Left lobe of liver (tissue), 2 donors: Measurements from ENCODE around the gene SMAP2. TPM values are rescaled to one million over a fixed set of nuclear protein-coding genes. Genes with fewer than 3 reads are reported as not detected.

Experiments
- ATAC-seq: fragments of 200-7000 bp; cut with Tn5 transposase; one replicate; pipeline ENCODE4 v1.9.1; 2020; ENCODE audit warnings: mild to moderate bottlenecking, moderate library complexity
- DNase-seq: peaks from one replicate; pipeline ENCODE4 v3.0.0-alpha.2; 2020; ENCODE audit warnings: low spot score
- total RNA-seq: library from RNA; stranded (reverse); gene quantifications from one replicate; pipeline ENCODE4 v1.2.1, GENCODE V29; 2021
- donor health status: DM: no; HTN: no; CAD: no; lungs with moderate emphysema.
- donor health status: DM: no; HTN: yes; CAD: no.

SMAP2 gene
- total RNA-seq, 1 donor from 2014 or later: 36.4 TPM

DNA sequence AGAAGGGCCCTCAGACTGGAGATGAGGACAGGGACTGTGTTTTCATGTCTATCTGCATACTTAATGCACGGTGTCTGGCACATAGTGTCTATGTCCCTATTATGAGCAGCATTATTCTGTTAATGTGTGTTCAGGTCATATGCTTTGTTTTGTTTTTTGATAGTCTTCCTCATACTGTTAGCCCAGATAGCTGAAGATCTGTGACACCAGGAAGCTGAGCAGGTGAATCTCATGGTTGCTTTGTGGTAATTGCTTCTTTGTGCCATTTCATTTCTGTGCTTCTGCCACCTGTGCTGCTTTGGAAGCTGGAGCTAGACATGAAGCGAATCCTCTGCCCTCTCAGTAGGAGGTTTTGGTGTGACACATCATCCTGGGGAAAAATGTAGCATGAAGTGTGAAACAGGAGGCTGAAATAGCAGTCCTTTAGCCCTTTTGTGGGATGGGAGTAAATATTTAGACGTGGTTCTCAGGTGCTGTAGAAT is 15.8 kb downstream of the SMAP2 start:
- ATAC-seq: peak; percentile 6
- DNase-seq: no peak

DNA sequence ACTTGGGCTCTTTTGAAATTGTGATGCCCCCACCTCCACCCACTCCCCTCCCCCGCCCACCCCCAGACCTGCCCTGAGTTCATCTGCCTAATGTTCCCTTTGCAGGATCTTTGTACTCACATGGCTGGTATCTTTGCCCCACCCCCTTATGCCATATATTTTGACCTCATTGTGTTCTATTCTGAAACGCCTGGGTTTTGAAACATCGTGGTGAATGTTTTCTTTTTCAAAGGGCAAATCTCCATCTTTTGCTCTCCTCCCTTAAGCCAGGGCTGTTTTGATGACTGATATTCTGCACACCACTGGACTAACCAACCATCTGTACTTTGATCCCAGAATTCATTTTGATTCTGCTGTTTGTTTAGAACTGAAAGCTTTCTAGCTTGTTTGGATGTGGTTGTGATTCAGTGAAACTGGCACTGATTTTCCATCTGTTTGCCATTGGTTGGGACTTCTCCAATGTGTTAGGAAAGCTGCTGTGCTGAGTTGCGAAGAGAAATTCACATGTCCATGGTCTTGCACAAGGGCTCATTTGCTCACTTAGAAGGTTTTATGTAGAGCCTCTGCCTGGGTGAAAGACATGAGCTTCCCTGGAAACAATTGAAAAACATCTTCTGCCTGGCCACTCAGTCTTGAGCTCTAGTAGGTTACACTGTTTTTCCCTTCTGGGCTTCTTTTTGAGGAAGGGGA is 16.5 kb downstream of the SMAP2 start:
- ATAC-seq: peak; percentile 74
- peak; percentile 84 for DNase-seq

DNA sequence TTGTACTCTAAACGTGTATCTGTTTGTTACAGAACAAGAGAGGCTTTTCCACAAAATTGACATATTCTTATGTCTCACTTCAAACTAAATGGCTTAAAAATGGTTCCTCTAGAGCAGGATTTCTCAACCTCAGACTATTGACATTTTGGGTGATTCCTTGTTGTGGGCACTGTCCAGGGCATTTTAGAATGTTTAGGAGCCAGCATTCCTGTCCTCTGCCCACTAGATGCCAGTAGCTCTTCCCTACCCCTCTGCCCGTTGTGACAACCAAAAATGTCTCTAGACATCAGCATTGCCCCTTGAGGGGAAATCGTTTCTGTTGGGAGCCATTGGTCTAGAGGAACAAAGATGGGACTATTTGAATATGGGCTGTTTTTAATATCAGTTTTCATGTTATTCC is 17.3 kb downstream of the SMAP2 start:
- DNase-seq (peak; percentile 62), ATAC-seq (peak; percentile 55)

DNA sequence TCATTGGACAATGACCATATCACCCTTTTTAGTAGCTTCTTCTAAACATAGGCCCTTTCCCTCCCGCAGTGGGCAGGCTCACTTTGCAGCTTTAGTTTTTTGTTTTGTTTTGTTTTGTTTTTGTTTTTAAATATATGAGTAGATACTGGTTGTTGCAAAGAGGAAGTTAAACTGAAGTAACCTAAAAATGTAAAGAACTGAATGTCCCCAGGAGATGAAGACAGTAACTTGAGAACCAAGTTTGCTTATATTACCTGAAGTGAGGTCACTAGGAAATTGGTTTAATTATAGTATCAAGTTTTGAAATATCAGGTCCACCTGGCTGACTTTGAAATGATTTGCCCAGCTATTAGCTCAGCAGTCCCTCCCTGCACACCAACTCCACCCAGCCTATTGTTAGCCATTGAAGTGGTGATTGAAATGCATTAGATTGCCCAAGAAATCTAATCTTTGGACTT is 18.2 kb downstream of the SMAP2 start:
- ATAC-seq: peak; percentile 36
- DNase-seq: no peak

DNA sequence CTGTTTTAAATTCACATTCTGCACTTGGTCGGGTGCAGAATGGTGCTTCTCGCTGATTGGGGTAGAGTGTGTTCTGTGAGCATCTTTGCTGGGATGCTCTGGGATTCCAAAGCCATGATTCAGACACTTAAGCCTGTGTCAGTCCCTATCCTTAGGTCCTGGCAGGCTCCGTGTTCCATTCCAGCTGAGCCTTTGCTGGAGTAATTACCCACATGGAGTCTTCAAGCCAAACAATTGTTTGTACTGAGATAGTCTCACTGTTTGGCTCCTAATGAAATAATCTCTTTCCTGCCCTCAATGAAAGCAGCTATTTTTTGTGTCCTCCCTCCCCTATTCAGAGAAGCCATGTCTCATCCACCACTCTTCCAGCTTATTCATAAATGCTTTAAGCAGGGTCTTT is 18.7 kb downstream of the SMAP2 start:
- no peak for ATAC-seq
- DNase-seq: no peak

DNA sequence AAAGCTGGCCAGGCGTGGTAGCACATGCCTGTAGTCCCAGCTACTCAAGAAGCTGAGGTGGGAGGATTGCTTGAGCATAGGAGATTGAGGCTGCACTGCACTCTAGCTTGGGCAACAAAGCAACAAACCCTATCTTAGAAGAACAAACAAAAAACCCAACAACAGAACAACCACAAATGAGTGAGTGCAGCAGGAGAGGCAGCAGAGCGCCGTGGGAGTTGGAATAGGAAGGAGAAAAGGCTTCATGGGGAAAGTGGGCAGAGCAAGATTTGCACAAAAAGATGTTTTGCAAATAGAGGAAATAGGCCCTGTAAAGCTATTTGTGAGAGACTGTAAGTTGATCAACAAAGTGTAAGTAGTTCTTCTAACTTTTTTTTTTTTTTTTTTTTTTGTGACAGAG is 19.6 kb downstream of the SMAP2 start:
- no peak for DNase-seq
- no peak for ATAC-seq

DNA sequence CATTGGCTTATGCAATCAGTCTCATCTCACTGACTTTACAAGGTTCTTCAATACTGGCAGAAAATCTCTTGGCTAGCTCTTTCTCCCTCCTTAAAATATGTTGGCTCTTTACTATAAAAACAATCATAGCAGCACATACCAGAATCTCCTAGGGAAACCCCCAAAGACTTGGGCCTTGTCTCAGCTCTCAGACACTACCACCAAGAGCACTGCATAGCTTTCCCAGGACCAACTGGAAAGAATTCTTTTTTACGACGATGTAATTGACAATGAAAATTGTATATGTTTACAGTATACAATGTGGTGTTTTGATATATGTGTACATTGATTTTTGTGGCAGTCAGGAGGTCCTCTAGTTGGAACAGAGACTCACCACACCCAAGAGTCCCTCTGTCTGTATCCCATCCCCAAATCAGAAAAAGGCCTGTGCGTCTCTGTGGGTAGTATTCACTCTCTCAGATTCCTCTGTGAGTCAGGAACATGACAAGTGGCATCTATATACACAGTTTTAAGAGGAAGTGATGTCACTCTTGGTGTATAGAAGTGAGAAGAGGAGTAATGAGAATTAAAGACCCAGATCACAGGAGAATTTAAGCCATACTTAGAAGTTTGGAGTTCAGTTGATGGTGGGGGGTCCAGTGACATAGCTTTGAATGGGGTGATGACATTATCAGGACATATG is 21.1 kb downstream of the SMAP2 start:
- ATAC-seq (no peak), DNase-seq (no peak)

DNA sequence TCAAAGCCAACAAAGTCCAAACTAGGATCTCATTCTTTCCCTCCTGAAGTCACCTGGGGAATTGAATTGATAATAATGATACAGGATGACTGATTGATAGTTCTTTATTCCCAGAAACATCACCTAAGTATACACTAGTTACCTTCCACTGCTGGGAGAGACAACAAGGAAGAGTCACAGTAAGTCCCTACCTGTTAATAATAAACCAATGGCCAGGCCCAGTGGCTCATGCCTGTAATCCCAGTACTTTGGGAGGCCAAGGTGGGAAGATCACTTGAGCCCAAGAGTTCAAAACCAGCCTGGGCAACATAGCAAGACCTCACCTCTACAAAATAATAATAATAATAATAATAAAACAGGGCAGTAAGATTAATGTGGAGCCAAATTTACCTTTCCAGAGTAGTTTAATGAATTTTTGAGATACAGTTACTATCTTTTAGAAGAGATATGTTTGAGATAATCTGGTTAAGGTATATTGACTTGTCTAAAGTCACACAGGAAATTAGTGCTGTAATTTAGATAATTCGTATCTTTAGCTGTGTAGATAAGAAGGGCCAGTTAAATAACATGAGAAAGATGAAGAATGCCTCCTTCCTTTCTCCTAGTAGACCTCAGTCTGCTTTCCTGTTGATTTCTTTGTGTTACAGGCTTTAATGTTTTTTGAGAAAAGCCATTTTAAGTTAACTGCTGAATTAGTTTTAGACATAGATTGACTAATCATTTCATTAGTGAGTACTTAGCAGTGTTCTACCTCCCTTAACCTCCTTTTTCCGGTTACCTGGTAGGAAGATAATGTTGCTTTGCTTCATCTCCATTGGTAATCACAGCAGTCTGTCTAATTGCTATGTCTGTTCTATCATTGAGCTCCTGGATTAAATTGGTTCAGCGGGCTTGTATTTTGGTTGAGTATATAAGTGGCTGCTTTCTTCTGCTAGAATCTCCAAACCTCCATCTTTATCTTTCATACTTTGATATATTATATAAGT is 22.0 kb downstream of the SMAP2 start:
- DNase-seq: no peak
- ATAC-seq: peak; percentile 29

DNA sequence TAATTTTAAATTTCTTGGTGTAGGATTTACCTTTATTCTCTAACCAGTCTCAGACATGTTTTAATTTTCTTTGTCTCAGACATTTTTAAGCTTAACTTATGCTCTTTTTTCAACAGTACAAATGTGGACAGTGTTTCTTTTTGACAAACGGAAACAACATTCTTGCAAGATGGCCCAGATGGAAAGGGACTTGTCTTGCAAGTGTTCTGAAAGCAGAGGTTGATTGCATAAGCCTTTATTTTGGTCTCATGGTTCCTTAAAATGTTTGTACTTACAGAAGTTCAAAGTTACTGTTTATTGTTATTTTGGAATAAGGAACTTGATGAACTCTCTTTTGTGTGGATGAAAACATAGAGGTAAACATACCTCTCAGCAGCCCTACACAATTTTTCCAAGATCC is 22.9 kb downstream of the SMAP2 start:
- DNase-seq (no peak), ATAC-seq (no peak)

DNA sequence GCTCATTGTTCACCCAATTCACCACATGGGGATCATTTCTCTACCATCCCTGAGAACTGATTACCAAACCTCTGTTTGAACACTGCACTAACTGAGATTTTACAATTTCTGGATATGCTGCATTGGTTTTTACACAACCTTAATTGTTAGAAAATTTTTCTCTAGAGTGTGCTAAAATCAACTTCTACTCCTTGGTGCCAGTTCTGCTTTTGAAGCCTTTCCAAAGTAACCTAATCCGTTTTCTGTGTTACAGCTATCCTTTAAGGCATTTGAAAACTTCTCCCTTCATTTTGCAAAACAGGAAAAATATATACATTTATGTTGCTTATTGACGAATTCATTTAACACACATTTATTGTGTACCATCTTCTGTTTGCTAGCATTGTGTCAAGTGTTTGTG is 23.7 kb downstream of the SMAP2 start:
- no peak for DNase-seq

DNA sequence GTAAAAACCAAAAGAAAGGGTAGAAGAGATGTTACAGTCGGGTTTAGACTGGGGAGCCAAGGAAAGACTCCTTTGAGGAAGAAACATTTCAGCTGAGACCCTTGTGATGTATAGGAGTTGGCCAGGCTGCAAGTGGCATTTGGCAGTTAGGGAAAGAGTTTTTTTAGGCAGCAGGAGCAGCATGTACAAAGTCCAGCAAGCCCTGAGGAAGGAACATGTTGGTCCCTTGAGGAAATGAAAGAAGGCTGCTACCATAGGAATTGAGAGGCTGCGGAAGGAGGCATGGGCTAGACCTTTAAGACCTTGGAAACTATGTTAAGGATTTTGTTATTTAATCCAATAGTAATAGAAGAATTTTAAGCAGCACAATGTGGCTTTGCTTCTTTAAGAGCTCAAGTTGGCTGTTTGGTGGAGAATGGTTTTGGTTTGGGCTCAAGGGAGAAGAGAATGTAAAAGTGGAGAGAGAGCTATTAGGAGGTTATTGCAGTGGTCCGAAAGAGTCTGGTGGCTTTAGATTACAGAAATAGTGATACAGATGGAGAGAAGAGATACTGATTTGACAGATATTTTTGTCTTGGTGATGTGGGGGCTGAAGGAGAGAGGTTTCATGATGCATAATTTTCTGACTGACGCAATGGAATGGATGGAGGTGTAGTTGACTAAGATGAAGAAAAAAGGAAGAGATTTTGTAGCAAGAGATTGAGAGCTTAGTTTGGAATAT is 26.6 kb downstream of the SMAP2 start:
- DNase-seq (no peak), ATAC-seq (peak; percentile 36)

More for the DNA sequence above, 23.7 kb downstream of the SMAP2 start:
- peak; percentile 41 for ATAC-seq

DNA sequence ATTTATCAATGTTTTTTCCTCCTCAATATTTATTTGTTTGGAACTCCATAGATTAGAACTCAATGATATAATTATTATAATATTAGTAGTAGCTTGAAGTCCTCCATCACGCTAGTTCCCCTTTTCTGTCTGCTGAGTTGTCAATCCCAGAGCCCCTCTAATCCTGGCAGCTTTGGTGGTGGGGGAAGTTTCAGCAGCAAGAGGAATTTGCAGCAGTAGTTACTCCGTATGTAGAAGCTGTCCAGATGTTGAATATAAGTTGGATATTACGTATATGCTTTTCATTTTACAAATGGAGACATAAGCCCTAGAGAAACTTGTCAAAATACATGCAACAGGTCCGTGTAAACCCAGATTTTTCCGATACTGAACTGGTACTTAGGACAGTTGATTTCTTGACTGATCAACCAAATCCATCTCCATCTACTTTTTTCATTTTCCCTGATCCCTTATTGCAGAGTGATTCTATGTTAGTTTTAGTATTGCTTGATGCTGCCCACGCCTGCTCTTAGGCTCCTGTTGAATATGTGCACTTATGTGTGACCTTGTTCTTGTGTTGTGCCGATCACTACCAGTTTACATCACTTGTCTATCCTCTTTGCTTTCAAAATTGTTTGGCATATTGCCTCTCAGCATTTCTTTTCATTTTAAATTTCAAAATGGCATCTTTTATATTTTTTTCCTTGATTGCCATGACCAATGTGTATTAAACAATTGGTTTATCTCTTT is 28.1 kb downstream of the SMAP2 start:
- ATAC-seq (no peak), DNase-seq (no peak)

DNA sequence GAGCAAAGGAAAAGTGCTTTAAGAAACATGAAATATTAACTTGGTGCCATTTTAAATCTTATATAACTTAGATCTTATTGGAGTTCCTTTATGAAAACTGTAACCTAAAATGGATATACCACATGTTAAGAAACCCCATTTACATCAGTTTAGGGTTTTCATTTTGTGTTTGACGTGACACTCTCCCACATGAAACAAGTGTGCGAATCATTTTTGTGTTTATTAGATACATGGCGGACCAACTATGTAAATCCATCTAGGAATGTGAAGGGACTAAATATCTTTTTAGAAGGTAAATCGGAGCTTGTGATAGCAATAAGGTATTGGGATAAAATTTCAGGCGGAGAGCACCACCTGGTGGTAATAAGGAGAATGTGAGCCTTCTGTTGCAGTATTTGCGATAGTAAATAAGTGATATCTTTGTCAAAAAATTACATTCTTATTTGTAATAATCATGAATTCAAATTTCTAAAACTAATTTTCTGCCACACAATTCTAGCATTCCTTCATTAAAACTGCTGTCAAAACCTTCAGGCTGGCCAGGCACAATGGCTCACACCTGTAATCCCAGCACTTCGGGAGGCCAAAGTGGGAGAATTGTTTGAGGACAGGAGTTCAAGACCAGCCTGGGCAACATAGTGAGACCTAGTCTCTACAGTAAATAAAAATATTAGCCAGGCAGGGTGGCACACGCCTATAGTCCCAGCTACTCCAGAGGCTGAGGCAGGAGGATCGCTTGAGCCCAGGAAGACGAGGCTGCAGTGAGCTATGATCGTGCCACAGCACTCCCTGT is 31.3 kb downstream of the SMAP2 start:
- DNase-seq (no peak), ATAC-seq (peak; percentile 91)

DNA sequence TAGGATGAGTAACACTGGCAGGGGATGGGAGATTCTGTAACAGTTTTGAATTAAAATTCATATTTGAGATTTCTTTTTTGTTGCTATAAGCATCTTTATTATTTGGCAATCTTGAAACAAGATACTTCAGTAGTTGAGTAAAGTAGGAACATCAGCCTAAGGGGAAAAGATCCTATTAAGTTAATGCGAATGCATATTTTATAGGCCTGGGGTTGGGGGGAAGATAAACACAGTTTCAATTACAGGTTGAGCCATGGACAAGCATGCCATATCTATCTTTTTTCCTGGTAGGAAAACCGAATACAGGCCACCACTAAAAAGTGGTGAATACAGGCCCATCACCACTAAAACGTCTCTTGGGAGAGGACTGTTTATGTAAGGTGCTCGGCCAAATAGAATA is 32.3 kb downstream of the SMAP2 start:
- ATAC-seq: no peak
- no peak for DNase-seq

DNA sequence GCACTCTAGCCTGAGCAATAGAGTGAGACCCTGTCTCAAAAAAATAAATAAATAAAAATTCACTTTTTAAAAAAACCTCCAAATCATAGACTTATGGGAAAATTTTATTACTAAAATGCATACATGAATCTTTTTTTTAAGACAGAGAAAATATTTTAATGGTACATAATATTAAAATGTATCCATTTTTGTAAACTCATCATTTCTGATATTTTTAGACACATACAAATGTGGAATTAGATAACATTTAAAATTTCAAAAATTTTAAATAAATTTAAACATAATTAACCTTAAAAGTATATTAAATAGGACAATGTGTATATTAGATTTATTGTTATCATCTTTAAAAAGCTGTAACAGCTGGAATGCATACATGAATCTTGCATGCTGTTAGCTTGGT is 33.9 kb downstream of the SMAP2 start:
- no peak for ATAC-seq
- no peak for DNase-seq

DNA sequence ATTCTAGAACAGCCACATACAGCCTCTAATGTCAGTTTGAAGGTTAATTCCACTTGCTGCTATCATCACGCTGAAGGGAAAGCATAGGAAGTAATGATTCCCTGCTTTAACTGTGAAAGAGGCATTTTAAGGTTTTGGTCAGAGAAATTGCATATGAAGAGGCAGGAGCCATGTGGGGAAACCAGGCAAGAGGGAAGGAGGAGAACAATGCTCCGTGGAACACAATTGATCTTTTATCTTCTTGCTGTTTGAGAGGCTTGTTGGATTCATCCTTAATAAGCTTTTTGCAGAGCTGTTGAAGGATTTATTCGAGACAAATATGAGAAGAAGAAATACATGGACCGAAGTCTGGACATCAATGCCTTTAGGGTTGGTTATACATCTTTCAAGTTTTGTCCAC is 35.9 kb downstream of the SMAP2 start:
- DNase-seq (no peak), ATAC-seq (no peak)

DNA sequence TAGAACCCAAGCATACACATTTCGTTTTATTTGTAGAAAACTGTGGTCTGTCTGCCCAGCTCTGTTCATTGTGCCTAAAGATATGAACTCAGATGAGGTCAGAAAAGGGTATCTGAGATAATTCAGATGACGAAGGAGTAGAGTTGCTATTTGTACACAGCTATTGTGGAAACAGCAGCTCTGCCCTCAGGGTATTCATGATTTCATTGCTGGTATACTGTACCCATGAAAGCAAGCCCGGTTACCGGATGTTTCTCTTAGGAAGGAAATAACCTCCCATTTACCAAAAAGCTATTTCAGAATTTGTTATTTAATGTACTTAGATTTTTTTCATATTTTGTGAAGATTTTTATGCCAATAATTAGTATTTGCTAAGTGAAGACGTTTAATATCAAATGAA is 37.8 kb downstream of the SMAP2 start:
- DNase-seq: no peak
- no peak for ATAC-seq

DNA sequence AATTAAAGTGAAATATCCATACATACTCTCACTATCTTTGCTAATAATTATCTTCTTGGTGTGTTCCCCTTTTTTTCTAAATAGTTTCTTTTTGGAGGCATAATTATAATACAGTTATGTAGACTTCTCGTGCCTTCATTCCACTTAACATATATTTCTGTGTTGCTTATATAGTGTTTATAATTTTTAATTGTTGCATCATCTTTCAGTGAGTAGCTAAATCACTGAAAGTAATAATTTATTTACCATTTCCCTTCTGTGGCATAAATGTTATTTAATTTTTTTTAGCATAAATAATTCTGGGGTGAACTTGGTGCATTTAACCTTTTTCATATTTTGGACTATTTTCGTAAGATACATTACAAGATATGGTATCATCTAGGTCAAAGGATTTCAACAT is 38.3 kb downstream of the SMAP2 start:
- no peak for DNase-seq
- ATAC-seq: no peak
